ENCODE data around the gene ELMO3.

ELMO3 gene

GRCh38 chr16:67163164-67163998 is 35.5 kb upstream of the ELMO3 start:
- no peak for DNase-seq (ENCODE audit: low read depth, low spot score)

GRCh38 chr16:67163999-67164558 is 34.9 kb upstream of the ELMO3 start:
- no peak for DNase-seq (ENCODE audit: low read depth, low spot score)
- no peak overlapping the region for H3K27ac ChIP-seq

More at GRCh38 chr16:67163164-67163998, 35.5 kb upstream of the ELMO3 start:
- H3K27ac ChIP-seq, result no peak overlapping the region

DNA sequence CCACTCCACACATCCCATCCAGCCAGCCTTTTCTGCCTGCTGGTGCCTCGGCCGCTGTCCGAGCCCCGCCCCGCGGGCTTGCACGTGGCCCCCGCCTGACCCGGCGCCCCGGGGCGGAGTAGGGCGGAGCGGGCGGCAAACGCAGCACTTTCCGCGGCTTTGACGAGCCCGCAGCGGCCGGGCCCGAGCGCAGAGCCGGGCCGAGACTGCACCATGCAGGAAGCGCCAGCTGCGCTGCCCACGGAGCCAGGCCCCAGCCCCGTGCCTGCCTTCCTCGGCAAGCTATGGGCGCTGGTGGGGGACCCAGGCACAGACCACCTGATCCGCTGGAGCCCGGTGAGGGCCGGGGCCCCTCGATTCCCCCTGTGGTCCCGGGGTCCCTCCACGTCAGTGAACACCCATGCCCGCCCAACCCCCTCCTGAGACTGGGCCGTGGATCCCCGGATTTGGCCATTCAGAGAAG is 34.3 kb upstream of the ELMO3 start, which contains the start of gene HSF4:
TSS of gene HSF4 (plus strand) at position 147 of the 463 bp plus-strand sequence. CDS start at position 214, 67 bp downstream.
- H3K27ac ChIP-seq, result no peak within 1 kb of the TSS
- no peak for DNase-seq (ENCODE audit: low read depth, low spot score)

GRCh38 chr16:67165121-67166078 is 33.5 kb upstream of the ELMO3 start:
- H3K27ac ChIP-seq, result no peak overlapping the region
- no peak for DNase-seq (ENCODE audit: low read depth, low spot score)

- H3K27ac ChIP-seq, result no peak overlapping the region
- DNase-seq (ENCODE audit: low read depth, low spot score), result no peak
These were observed 32.8 kb upstream of the ELMO3 start for GRCh38 chr16:67166110-67166547.

DNA sequence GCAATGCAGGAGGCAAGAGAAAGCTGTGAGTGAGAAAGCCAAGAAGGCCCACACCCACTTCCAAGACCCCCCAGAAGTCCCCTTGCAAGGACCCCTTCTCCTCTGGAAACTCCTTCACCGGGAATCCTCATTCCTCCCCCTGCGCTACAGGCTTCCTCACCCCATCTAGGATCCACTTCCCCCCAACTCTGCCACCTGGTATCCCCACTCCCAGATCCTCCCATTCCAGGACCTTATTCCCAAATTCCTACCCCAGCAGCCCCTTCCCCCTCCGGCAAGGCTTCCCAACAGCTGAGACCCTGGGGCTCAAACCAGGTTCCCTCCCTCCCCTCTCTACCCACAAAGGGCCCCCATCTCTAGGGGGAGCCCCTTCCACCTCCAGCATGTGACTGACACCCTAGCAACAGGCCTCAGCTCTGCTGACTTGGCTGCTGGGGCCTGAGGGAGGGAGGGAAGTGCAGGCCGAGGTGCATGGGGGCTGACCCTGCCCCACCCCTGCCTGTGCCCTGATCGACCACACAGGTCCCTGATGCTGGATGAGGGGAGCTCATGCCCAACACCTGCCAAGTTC is 32.2 kb upstream of the ELMO3 start:
- DNase-seq (ENCODE audit: low read depth, low spot score), result no peak
- no peak overlapping the region for H3K27ac ChIP-seq

- H3K27ac ChIP-seq, result no peak overlapping the region
- no peak for DNase-seq (ENCODE audit: low read depth, low spot score)
These were observed 31.3 kb upstream of the ELMO3 start for GRCh38 chr16:67167588-67167987.

DNA sequence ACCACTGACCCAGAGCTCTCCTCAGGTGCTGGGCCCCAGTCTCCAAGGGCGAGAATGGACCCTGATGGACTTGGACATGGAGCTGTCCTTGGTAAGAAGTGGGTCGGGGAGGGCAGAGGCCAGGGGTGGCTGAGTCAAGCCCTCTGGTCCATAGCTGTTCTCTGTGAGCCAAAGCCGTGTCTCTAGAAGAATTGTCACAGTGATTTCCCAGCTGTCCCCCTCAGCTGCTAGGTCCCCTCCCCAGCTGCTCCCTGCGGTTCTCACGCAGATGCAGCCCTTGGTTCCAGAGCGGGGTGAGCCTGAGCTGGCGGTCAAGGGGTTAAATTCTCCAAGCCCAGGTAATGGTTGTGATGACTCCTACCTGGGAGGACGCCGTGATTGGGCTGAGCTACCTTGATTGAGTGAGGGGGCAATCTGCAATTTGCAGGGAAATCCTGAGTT is 29.9 kb upstream of the ELMO3 start:
- H3K27ac ChIP-seq, result no peak overlapping the region
- DNase-seq (ENCODE audit: low read depth, low spot score), result no peak

DNA sequence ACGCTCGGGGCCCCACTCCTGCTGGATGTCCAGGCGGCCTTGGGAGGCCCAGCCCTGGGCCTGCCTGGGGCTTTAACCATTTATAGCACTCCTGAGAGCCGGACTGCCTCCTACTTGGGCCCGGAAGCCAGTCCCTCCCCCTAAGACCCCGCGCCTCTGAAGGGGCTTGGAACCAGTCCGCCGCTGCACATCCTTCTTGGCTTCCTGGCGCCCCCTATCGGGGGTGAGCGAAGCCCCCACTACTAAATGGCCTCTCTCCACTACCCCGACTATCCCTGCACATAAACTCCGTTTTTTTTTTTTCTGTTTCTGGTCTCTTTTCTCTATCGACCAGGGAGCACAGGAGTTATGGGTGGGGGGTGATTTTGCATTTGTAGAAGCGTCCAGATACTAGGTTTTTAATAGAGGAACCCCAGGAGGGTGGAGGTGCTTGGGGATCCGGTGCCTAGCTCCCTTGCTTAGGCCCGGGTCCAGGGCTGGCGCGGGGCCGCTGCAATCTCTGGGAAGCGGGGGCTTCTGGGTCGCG is 29.2 kb upstream of the ELMO3 start:
- peak overlapping the region; percentile 83 for H3K27ac ChIP-seq
- DNase-seq (ENCODE audit: low read depth, low spot score), result no peak

DNA sequence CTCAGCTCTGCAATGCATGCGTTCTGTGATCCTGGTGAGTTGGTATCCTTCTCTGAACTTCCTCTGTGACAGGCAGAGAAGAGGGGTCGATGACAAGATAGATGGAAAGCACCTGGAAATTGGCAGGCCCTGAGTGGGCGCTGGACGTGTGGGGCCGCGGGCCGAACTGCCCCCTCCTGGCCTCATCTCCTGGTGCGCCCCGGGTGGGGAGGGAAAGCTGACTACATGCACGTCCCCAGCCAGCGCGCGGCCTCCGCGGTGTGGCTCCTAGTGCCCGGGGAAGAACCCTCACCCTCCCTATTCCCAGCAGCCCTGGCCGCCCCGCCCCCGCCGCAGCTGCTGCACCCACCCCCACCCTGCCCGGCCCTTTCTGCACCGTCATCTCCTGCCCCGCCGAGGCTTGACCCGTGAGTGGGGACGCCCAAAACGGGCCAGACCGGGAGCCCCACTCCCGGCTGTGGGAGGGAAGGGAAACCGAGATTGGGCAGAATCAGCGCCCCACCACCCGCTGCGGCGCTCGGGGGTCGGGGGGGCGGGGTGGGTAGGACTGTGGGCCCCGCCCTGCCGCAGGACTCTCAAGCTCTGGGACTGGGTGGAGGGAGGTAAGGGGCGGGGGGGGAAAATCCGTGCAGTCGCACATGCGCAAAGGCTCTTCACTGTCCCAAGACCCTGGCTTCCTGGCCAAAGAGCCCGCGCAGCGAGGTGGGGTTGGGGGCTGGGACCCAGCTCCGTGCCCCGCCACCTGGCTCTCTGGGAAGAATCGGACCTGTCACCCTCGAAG is 28.6 kb upstream of the ELMO3 start, which contains the start of gene NOL3:
TSS of gene NOL3 (plus strand) at position 371 of the 781 bp plus-strand sequence.
- no peak for DNase-seq (ENCODE audit: low read depth, low spot score)
- peak within 1 kb of the TSS; percentile 83 for H3K27ac ChIP-seq

DNA sequence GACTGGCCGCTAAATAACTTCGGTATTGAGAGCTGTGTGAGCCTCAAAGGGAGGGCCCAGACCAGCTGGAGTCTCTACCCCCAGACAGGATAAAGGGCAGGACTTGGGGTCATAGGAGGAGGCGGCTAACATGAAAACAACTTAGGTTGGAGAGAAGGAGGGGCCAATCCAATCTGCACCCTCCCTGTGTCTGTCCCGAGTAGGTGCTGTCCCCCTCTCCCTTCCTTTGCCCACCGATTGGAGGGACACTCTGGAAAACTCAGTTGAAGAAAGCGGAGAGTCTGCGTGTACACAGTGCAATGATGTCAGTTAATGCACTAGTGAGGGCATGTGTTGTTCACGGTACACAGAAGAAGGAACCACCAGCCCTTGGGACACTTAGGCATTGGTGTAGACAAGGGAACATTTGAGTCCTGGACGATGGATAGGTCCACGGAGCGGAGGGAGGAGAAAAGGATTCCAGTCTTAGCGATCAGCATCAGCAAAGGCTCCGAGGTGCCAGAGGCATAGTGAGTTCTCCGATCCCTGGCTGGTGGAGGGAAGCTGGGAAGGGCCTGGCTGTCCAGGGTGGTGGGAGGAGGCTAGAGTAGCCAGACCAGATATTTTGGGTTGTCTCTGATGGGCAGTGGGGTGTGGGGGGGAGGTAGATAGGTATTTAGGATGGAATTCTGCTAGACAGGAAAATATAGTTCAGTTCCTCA is 27.8 kb upstream of the ELMO3 start:
- DNase-seq (ENCODE audit: low read depth, low spot score), result no peak

GRCh38 chr16:67173323-67173722 is 25.6 kb upstream of the ELMO3 start:
- H3K27ac ChIP-seq, result peak overlapping the region; percentile 78
- no peak for DNase-seq (ENCODE audit: low read depth, low spot score)

More for the DNA sequence above, 27.8 kb upstream of the ELMO3 start:
- H3K27ac ChIP-seq, result peak overlapping the region; percentile 83

GRCh38 chr16:67173808-67174705 is 24.9 kb upstream of the ELMO3 start:
- peak overlapping the region; percentile 78 for H3K27ac ChIP-seq
- DNase-seq (ENCODE audit: low read depth, low spot score), result peak; percentile 76

DNA sequence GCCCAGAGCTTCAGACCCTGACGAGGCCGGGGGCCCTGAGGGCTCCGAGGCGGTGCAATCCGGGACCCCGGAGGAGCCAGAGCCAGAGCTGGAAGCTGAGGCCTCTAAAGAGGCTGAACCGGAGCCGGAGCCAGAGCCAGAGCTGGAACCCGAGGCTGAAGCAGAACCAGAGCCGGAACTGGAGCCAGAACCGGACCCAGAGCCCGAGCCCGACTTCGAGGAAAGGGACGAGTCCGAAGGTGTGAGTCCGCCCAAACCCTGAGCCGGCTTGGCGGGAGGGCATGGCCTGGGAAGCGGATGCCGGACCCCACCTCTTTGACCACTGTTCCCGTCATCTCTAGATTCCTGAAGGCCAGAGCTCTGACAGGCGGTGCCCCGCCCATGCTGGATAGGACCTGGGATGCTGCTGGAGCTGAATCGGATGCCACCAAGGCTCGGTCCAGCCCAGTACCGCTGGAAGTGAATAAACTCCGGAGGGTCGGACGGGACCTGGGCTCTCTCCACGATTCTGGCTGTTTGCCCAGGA is 24.2 kb upstream of the ELMO3 start:
- no peak for DNase-seq (ENCODE audit: low read depth, low spot score)
- H3K27ac ChIP-seq, result peak overlapping the region; percentile 78

GRCh38 chr16:67176662-67177061 is 22.3 kb upstream of the ELMO3 start:
- DNase-seq (ENCODE audit: low read depth, low spot score), result no peak
- H3K27ac ChIP-seq, result no peak overlapping the region

DNA sequence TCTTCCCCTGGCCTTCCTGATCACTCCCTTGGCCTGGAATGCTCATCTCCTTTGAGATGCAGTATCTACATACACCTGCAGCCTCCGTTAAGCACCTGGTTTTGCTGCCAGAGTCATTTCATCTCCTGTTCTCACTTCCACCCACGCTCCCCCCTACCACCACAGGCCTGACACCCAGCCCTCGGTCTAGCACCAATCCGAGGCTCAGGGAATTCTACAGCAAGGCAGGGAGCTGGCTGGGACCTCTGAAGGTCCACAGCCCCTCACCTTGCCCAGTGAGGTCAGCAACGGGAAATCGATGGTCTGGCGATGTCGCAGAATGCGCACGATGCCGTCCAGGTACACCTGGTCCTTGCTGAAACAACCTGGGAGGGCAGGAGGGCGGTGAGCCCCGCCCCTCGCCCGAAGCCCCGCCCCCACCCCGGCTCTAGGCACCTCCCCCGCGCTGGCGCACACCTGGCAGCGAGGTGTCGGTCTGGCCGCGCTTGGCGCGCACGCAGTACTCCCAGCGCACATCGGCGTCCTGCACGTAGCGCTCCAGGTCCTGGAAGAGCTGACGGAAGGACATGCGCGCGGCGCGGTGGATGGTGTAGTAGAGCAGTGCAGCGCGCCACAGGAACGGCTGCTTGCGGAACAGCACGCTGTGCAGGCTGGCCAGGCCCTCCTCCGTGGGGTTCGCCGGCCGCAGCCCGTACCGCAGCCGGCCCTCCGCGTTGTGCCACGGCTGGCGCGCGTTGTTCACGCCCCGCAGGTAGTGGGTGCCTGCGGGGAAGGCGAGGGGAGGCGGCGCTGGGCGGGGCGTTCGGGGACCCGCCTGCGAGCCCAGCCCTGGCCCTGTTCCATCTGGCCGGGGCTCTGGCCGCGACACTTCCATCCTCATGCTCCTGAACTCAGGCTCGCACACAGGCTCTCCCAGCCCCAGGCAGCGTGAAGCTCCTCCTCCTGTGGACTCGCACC is 20.9 kb upstream of the ELMO3 start:
- DNase-seq (ENCODE audit: low read depth, low spot score), result peak; percentile 89
- H3K27ac ChIP-seq, result peak overlapping the region; percentile 43
